Activated CD4-positive, alpha-beta T cell treated with anti-CD3 and anti-CD28 coated beads, Interleukin-10, Interleukin-2, amounts not matched to agents 100 ng/mL and 50 ng/mL, durations not matched to agents 16 hours and 8 hours (primary cell): ENCODE results near the gene DENND2A.
"Not testable (repeated sequence)": the region's sequence is repeated elsewhere in the genome, so short reads cannot be mapped to it uniquely, and the experiment has no call there.

Experiments used
- DNase-seq: peaks from one replicate; pipeline ENCODE4 v3.0.0-alpha.2; 2020

DENND2A gene

DNA sequence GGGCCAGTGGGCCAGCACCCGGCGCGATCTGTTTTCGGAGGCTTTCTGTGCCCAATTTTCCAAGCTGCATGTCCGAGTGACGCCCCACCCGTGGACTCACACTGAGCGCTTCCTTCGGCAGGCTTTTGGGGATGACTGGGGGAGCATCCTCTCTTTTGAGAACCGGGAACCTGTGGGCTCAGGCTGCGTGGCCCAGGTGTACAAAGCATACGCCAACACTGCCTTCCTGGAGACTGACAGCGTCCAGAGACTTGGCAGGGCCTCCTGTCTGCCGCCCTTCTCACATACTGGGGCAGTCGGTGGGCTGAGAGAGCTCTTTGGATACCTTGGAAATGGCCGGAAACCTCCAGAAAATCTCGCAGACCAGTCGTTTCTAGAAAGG, 33.2 kb upstream of the DENND2A start:
- no peak for DNase-seq

DNA sequence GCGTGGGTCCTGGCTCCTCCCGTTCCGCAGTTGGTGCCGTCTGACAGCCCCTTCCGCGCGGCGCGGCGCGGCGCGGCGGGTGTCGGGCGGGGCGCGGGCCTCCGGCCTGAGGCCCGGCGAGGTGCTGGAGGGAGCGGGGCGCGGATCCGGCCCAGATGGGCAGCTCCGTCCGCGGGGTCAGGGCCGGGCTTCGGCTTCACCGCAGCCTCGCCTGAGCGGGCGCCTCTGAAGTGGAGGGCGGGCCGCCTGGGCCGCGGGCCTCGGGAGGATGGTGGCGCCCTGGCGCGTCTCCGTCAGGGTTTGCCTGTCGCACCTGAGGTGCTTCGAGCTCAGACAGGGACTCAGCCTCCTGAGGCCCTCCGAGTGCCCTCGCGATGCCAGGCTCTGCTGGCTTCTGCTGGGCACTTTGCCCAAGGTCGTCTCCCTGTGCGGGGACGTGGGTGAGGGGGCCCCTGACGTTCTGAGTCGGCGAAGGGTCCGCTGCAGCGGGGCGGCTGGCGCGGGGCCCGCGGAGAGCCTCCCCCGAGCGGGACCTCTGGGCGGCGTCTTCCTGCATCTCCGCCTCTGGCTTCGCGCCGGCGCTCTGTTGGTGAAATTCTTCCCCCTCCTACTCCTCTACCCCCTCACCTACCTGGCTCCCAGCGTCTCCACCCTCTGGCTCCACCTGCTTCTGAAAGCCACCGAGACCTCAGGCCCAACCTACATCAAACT, 32.6 kb upstream of the DENND2A start:
- peak; percentile 56 for DNase-seq

DNA sequence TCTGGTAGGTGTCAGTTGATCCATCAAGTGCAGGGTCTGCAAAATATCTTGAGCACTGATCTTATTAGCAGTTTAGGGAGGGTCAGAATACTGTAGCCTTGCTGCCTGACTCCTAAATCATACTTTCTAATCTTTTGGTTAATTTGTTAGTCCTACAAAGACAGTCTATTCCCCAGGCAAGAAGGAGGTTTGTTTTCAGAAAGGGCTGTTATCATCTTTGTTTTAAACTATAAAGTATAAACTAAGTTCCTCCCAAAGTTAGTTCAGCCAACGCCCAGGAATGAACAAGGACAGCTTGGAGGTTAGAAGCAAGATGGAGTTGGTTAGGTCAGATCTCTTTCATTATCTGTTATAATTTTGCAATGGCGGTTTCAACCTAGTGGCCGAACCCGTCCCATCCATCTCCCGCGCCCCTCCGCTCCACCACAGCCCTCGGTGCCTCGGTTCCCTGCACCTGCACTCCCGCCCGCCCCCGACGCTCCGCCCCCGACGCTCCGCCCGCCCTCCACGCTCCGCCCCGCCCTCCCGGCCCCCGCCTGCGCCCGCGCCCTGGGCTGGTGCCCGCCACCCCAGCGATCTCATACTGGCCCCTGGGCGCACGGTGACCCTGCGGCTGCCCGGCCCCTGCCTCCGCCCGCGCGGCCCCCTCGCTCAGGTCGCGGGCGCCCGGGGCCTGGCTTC, 31.9 kb upstream of the DENND2A start, which contains the start of gene ADCK2:
ADCK2 (plus strand) TSS at position 564 of the 681 bp plus-strand sequence. CDS start 386 bp downstream, outside the sequence.
- DNase-seq, result peak; percentile 74

DNA sequence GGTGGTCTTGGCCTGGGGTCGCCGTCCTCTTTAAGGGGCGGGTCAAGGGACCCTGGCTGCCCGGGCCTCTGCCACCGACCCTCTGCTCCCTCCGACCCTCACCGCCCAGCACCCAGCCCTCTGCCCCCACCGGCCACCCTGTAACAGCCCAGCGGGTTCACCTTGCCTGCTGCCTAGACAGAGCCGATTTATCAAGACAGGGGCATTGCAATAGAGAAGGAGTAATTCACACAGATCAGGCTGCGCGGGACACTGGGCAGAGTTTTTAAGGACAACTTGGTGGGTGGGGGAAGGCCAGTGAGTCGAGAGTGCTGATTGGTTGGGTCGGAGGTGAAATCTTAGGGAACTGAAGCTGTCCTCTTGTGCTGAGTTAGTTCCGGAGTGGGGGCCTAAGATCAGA, 31.4 kb upstream of the DENND2A start:
- DNase-seq, result no peak

DNA sequence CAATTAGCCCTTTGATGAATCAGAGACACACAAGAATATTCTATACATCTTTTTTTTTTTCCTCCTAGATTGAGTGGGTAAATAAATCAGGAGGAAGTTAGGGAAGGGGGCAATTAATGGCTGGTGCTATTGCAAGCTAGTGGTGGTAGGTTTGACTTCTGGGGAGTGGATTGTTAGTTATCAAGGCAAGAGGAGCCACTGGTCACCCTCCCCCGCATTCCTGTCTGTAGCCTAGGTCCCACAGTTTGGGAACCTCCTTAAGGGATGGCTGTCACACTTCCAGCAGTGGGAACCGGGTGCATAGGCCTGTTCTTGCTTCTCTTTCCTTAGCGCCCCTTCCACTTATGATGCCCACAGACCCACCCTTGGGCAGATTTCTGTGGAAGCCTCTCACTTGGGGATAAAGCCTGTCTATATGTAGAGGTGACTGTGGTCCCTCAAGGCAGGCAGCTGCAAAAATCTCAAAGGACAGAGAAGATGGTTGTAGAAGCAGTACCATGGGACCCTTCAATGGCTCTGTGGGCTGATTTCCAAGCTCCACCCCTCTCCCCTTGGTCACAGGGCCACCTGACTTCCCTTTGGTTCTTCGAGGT, 29.8 kb upstream of the DENND2A start:
- no peak for DNase-seq

DNA sequence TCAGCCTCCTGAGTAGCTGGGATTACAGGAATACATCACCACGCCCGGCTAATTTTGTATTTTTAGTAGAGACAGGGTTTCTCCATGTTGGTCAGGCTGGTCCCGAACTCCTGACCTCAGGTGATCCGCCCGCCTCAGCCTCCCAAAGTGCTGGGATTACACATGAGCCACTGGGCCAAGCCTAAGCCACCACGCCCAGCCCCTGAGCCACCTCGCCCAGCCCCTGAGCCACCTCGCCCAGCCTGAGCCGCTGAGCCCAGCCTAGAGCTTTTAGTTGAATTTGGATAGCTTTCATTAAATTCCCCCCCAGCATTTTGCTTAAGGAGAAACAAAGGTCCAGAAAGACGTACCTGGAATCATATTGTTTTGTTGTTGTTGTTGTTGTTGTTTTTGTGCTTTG, 29.2 kb upstream of the DENND2A start:
- DNase-seq, result not testable (repeated sequence)

DNA sequence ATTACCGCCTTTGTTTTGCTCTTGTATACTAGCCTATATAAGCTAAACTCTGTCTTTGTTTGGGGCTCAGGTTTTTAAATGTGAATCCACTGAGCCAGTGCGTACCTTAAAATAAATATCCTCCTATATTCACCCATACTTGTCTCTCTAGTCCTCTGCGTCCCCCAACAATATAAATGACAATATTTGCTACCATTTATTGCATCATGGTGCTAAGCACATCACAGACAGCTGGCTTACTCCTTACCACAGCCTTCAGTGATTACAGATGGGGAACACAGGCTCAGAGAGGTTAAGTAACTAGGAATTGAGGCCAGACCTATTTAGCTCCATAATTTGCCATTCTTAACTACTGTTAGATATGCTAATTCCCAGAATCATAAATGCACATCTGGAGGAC, 28.7 kb upstream of the DENND2A start:
- DNase-seq, result no peak

DNA sequence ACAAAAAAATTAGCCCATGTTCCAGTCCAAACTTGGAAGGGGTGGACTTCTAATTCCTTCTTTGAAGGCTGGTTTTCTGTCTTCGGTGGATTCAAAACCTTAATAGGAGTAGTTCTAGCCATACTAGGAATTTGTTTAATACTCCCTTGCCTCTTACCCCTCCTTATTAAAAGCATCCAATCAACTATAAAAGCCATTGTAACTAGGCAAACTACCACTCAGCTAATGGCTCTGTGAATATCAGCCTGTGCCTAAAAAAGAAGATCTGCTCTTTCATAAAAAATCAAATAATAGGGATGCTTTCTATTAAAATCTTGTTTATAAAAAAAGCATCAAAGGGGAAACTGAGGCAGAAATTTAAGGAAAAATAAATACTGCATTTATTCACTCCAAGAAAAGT, 28.0 kb upstream of the DENND2A start:
- DNase-seq, result no peak

DNA sequence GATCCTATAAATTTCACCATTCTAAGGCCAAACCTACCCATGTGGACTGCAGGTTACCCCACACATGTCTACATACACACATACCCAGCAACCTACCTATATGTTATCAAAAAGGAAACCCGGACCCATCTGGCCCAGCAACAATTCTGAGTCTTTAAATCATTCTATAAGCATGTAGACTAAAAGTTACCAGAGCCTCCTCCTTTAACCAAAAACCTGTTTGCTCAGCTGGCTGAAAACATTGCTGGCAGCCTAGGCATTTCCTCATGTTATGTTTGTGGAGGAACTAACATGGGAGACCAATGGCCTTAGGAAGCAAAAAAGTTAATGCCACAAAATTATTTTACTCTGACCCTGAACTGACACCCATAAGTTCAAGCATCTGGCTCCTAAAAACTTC, 26.9 kb upstream of the DENND2A start:
- DNase-seq, result no peak

DNA sequence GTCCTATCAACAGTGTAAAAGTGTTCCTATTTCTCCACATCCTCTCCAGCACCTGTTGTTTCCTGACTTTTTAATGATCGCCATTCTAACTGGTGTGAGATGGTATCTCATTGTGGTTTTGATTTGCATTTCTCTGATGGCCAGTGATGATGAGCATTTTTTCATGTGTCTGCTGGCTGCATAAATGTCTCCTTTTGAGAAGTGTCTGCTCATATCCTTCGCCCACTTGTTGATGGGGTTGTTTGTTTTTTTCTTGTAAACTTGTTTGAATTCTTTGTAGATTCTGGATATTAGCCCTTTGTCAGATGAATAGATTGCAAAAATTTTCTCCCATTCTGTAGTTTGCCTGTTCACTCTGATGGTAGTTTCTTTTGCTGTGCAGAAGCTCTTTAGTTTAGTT, 22.3 kb upstream of the DENND2A start:
- not testable (repeated sequence) for DNase-seq

DNA sequence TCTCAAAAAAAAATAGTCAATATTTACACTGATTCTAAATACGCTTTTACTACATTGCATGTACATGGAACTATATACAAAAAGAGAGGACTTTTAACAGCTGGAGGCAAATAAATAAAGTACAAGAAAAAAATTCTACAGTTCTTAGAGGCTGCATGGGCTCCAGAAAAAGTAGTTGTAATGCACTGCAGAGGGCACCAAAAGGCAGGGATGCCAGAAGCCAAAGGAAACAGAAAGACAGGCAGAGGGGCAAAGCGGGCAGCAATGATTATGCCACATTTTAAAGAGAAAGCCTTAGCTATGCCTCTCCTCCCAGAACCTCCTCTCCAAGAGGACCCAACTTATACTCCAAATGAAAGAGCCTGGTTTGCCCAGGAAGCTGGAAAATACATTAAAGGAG, 20.5 kb upstream of the DENND2A start:
- DNase-seq, result no peak

DNA sequence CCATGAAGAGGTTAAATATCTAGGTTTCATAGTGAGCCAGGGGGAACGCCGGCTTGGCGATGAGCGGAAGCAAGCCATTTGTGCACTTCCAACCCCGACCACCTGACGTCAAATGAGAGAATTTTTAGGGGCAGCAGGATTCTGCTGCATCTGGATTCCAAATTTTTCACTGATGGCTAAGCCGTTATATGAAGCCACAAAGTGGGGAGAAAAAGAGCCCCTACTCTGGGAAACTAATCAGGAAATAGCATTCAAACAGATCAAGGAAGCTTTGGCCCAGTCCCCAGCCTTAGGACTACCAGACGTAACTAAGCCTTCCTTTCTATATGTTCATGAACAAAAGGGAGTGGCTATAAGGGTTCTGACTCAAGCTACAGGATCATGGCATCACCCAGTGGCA, 19.2 kb upstream of the DENND2A start:
- no peak for DNase-seq

DNA sequence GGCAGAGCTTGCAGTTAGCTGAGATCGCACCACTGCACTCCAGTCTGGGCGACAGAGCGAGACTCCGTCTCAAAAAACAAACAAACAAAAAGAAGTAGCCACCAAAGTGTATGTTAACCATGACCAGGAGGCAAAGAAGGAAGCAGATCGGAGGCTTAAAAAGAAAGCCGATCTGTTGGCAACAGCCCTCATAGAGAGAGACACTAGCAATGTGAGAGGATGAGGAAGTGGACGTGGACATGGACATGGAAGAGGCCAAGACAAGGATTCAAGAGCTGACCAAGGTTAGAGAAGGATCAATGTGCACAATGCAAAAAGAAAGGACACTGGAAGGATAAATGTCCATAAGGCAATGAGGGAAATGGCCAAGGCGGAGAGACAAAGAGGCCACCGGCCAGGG, 17.3 kb upstream of the DENND2A start:
- no peak for DNase-seq

DNA sequence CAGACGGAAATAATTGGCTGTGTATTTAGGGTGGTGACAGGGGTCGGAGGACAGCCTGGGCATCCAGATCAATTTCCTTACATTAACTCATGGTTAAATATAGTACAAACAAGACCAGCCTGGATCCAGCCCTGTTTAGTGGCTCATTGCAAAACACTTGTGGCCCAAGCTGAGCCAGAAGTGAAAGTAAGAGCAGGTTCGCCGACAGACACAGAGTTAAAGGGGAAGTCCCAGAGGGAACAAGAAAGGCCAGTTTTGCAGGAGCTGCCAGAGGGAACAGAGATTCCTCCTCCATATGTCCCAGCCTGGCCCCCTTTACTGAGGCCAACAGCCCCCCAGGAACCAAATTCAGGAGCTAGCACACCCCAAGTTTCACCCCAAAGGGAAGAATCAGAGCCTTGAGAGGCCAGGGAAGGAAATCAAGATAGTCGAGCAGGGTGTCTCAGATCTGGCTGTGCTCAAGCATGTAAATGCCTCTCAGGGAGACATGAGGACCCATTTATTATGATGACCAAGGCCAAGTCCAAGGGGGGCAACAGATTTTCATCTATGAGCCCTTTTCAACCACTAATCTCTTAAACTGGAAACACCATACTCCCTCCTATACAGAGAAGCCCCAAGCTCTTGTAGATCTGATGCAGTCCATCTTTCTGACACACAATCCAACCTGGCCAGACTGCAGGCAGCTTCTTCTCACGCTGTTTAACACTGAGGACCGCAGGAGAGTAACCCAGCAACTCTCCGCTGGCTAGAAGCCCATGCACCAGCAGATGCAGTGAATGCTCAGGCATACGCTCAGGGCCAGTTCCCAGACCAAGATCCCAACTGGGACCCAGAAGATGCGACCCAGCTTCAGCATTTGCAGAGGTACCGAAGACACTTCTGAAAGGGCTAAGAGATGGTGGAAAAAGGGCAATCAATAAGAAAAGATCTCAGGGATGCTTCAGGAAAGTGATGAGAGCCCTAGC, 16.2 kb upstream of the DENND2A start:
- peak; percentile 65 for DNase-seq

DNA sequence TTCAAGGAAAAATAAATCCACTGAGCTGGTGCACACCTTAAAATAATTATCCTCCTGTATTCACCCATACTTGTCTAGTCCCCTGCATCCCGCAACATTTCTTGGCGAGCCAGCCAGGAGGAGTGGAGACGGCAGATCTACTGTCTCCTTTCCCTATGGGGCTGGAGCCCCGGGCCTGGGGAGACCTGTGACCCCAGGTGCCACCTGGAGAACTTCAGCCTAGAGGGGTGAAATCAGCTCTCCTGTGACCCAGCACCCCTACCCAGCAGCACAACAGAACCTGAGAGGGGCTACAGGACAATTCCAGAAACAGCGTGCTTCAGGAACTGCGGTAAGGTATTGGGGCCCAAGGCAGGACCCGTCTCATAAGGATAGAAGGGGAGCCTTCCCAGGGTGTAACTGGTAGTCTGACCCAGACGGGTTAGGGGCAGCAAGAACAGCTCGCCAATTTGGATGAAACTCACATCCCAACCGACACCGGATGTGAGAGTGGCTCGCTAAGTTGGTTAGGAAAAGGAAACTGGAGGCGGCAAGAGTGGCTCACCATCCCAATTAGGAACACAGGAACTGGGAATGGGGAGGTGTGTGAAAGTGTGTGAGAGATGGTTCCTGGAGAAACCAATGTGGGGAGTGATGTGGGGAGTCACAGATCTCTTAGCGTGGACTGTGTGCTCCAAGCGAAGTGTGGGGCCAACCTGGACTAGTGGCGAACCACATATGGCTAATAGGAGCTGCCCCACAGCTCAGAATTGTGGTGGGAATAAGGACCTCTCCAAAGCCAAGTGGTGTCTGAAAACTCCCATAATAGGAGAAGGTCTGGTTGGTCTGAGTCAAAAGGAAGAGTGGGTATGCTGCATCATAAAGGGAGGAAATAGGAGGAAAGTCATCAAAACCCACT, 15.1 kb upstream of the DENND2A start:
- no peak for DNase-seq

DNA sequence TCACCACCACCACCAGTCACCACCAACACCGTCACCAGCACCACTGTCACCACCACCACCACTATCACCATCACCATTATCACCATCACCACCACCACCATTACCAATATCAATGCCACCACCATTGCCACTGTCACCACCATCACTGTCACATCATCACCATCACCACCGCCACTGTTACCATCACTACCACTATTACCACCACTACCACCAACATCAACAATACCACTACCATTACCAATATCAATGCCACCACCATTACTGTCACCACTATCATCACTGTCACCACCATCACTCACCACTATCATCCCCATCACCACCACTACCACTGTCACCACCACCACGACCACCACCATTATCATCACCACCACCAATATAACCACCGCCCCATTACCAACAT, 14.0 kb upstream of the DENND2A start:
- no peak for DNase-seq

DNA sequence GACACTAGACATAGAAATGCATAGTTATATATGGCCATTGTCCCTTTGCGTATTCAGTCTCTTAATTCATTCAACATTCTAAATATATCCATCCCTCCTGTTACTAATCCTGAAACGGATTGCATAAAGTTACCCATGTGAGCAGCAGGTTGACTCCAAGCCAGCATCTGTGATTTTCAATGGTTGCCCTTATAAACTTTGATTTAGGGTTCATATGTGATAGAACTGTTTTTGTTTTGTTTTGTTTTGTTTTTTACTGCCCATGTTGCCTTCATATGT, 13.4 kb upstream of the DENND2A start:
- DNase-seq, result no peak

DNA sequence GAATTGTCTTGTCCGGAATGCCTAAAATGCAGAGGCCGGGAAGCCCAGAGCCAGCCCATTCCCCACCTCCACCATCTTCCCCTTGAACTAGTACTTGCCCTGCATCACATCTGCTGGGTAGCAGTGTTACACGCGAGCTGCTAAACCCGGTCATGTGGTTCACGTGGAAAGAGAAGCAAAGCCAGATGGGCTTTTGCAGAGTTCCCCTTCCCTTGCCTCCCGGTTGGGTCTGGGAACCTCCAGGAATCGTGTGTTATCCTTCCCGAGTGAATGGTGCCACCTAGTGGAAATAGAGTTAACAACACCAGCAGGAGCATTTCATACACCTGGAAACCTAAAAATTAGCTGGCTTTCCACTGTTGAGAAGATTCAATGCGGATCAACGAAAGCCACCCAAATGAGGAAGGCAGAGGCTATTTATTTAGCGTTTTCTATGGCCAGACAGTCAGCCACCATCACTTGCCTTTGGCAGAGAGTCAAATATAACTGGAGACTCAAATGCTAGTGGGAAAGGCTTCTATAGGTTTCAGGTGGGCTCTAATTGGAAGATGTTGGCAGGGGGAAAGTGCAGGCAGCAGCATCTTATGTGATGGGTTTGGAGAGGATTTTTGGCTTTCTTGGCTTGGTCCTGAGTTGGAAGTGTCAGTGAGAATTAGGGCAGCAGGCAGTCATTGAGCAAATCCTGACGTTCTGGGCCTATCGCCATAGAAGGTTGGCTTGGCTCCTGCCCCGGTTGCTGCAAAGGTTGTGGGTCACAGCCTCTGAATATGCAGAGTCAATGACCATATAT, 12.9 kb upstream of the DENND2A start:
- peak; percentile 46 for DNase-seq

DNA sequence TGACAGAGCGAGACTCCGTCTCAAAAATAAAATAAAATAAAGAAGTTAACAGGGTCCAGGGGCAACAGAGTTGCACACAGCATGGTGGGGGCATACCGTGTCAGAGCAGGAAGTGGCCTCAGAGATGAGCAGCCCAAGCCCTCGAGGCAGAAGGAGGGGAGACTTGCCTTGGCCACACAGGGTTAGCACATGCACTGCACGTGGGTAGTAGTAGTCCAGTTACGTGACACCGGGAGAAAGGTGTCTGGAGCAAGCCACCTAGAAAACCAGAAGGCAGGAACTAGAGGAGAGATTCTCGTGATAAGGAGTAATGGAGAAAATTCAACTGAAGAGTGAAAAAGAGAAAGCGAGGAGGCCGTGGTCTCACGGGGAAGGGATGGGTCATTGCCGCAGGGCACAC, 9.8 kb upstream of the DENND2A start:
- no peak for DNase-seq

DNA sequence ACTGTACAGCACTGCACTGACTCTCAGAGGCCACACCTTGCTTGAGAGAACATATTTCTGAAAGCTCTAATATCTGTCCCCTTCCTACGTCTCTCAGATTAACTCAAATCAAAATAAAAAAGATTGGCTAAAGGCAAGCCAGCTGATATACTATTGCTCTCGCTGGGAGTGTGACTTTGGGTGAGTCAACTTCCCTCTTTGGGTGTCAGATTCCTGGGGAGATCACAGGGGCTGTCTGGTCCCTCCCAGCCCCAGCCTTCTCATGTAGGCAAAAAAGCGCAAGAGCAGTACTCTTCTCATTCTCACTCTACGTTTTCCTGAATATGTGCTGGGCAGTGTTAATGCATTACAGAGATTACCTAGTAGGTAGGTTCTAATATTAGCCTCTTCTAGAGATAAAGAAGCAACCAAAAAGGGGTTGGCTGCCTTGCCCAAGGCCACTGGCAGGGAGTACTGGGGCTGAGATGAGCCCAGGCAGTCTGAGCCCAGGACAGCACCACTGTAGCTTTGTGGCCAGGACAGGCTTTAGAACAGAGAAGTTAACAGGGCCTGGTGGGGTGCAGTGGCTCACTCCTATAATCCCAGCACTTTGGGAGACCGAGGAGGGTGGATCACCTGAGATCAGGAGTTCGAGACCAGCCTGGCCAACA, 9.1 kb upstream of the DENND2A start:
- no peak for DNase-seq
